HepG2 (cell line): Measurements from ENCODE around the gene CAMK2D. TPM values are rescaled to one million over a fixed set of nuclear protein-coding genes. Genes with fewer than 3 reads are reported as not detected.

Experiments
- ARID3A ChIP-seq: IDR thresholded peaks from 2 replicates; pipeline ENCODE4 v1.6.1; 2012; ENCODE audit warnings: low read depth, low read length, improper control_type of control experiment
- DR1 ChIP-seq: sonication (generic); formaldehyde crosslinking; IDR thresholded peaks from 2 replicates; pipeline ENCODE4 v1.8.0; 2021; ENCODE audit warnings: mild to moderate bottlenecking, missing genetic modification reagents, inconsistent platforms
- E2F2 ChIP-seq: sonication (generic); formaldehyde crosslinking; IDR thresholded peaks from 2 replicates; pipeline ENCODE4 v1.4.0; 2020; ENCODE audit warnings: missing genetic modification reagents, borderline replicate concordance
- GATAD2A ChIP-seq: IDR thresholded peaks from 2 replicates; pipeline ENCODE4 v1.6.1; 2016
- IKZF4 ChIP-seq: sonication (generic); formaldehyde crosslinking; IDR thresholded peaks from 2 replicates; pipeline ENCODE4 v1.5.1; 2020; ENCODE audit warnings: borderline replicate concordance, mild to moderate bottlenecking, low read depth, missing genetic modification reagents; ENCODE audit errors: not compliant biosample characterization
- MAFG ChIP-seq: sonication (generic); formaldehyde crosslinking; IDR thresholded peaks from 2 replicates; pipeline ENCODE4 v1.5.1; 2020; ENCODE audit warnings: mild to moderate bottlenecking, missing genetic modification reagents
- MTERF4 ChIP-seq: sonication (generic); formaldehyde crosslinking; IDR thresholded peaks from 2 replicates; pipeline ENCODE4 v1.8.0; 2023; ENCODE audit warnings: mild to moderate bottlenecking, missing genetic modification reagents
- MYNN ChIP-seq: sonication (generic); formaldehyde crosslinking; IDR thresholded peaks from 2 replicates; pipeline ENCODE4 v1.4.0; 2020; ENCODE audit warnings: mild to moderate bottlenecking, low read depth, missing genetic modification reagents
- NCOA2 ChIP-seq: sonication (generic); formaldehyde crosslinking; IDR thresholded peaks from 2 replicates; pipeline ENCODE4 v1.8.0; 2022; ENCODE audit warnings: inconsistent platforms
- POGZ ChIP-seq: sonication (generic); formaldehyde crosslinking; IDR thresholded peaks from 2 replicates; pipeline ENCODE4 v1.4.0; 2020; ENCODE audit warnings: mild to moderate bottlenecking, missing genetic modification reagents
- PPARG ChIP-seq: conservative IDR thresholded peaks from 2 replicates; pipeline ENCODE4 v1.6.1; 2016; ENCODE audit warnings: missing biosample characterization, missing genetic modification reagents
- RFX1 ChIP-seq: fragments of 450-650 bp; IDR thresholded peaks from 2 replicates; pipeline ENCODE4 v1.6.1; 2017
- RNF2 ChIP-seq: fragments of 450-650 bp; conservative IDR thresholded peaks from 2 replicates; pipeline ENCODE4 v1.6.1; 2016; ENCODE audit warnings: low read depth
- SKI ChIP-seq: fragments of 450-650 bp; IDR thresholded peaks from one replicate; pipeline ENCODE4 v1.6.1; 2018; ENCODE audit warnings: mild to moderate bottlenecking; ENCODE audit not compliant: partially characterized antibody
- SOX5 ChIP-seq: IDR thresholded peaks from 2 replicates; pipeline ENCODE4 v1.6.1; 2016; ENCODE audit warnings: borderline replicate concordance
- THAP8 ChIP-seq: sonication (generic); formaldehyde crosslinking; IDR thresholded peaks from 2 replicates; pipeline ENCODE4 v1.5.1; 2020; ENCODE audit warnings: missing genetic modification reagents, mild to moderate bottlenecking, borderline replicate concordance
- THRA ChIP-seq: sonication (generic); formaldehyde crosslinking; IDR thresholded peaks from 2 replicates; pipeline ENCODE4 v1.4.0; 2020; ENCODE audit warnings: missing genetic modification reagents, borderline replicate concordance
- ZBTB20 ChIP-seq: sonication (generic); formaldehyde crosslinking; IDR thresholded peaks from 2 replicates; pipeline ENCODE4 v1.8.1; 2023; ENCODE audit warnings: missing genetic modification reagents, low read depth, mild to moderate bottlenecking, borderline replicate concordance
- ZBTB25 ChIP-seq: IDR thresholded peaks from 2 replicates; pipeline ENCODE4 v1.6.1; 2018; ENCODE audit warnings: missing genetic modification reagents
- ZIK1 ChIP-seq: sonication (generic); formaldehyde crosslinking; IDR thresholded peaks from 2 replicates; pipeline ENCODE4 v1.5.0; 2020; ENCODE audit warnings: mild to moderate bottlenecking, low read depth, missing genetic modification reagents, borderline replicate concordance
- ZNF382 ChIP-seq: sonication (generic); formaldehyde crosslinking; IDR thresholded peaks from 2 replicates; pipeline ENCODE4 v1.5.0; 2020; ENCODE audit warnings: missing genetic modification reagents, mild to moderate bottlenecking, borderline replicate concordance
- ZNF451 ChIP-seq: sonication (generic); formaldehyde crosslinking; IDR thresholded peaks from 2 replicates; pipeline ENCODE4 v1.5.0; 2020; ENCODE audit warnings: mild to moderate bottlenecking, missing genetic modification reagents
- ZNF460 ChIP-seq: sonication (generic); formaldehyde crosslinking; IDR thresholded peaks from 2 replicates; pipeline ENCODE4 v1.5.1; 2020; ENCODE audit warnings: missing genetic modification reagents, mild to moderate bottlenecking, borderline replicate concordance
- ZNF496 ChIP-seq: sonication (generic); formaldehyde crosslinking; IDR thresholded peaks from 2 replicates; pipeline ENCODE4 v1.8.1; 2023; ENCODE audit warnings: mild to moderate bottlenecking, moderate library complexity, missing genetic modification reagents; ENCODE audit not compliant: insufficient replicate concordance
- ZNF879 ChIP-seq: sonication (generic); formaldehyde crosslinking; IDR thresholded peaks from 2 replicates; pipeline ENCODE4 v1.8.1; 2023; ENCODE audit warnings: missing genetic modification reagents
- polyA plus RNA-seq, 8 experiments: library from polyadenylated mRNA; depleted of rRNA in 3 of 8; stranded (reverse) in 7 of 8; unstranded in 1 of 8; fragments of >200 nt; fragmentation: Illumina TruSeq in 4 of 8; extraction: Trizol in 4 of 8; gene quantifications; 2 replicates each; pipeline versions ENCODE4 v1.2.1 to v1.2.3, GENCODE V29; 2011 to 2016; ENCODE audit warnings: low read depth in 4 of 8, missing spikeins in 1 of 8, mixed read lengths in 1 of 8; ENCODE audit not compliant: insufficient read depth in 1 of 8
- total RNA-seq, 5 experiments: library from RNA; depleted of rRNA; stranded (reverse); fragments of >200 nt; fragmentation: Illumina TruSeq; extraction: Trizol; gene quantifications; 2 replicates each; pipeline ENCODE4 v1.2.3, GENCODE V29; 2016; ENCODE audit warnings: low read depth in 1 of 5

The CAMK2D gene
- total and polyA plus RNA-seq, 2 of the 13 experiments (the other 11 are each of a cell fraction or from before 2014, with no cell fraction given), result 18.0 to 65.4 TPM

- TF ChIP-seq MTERF4 (no peak), POGZ (peak; percentile 60), RFX1 (no peak), MAFG (CRISPR knock-in tag) (no peak), ZBTB20 (no peak), ZBTB25 (CRISPR knock-in tag) (0 out of 2 replicates have a peak, but pooled peaks have one; percentile 23), THAP8 (CRISPR knock-in tag) (no peak), ZNF382 (CRISPR knock-in tag) (no peak), GATAD2A (peak; percentile 52; the same call in 1 of the 2 replicates), ZNF496 (CRISPR knock-in tag) (no peak), RNF2 (no peak), ZIK1 (CRISPR knock-in tag) (no peak), MYNN (CRISPR knock-in tag) (no peak), THRA (CRISPR knock-in tag) (no peak), ZNF451 (CRISPR knock-in tag) (no peak), E2F2 (CRISPR knock-in tag) (no peak), ZNF460 (CRISPR knock-in tag) (no peak), SOX5 (CRISPR knock-in tag) (0 out of 2 replicates have a peak, but pooled peaks have one; percentile 16), IKZF4 (no peak), ARID3A (0 out of 2 replicates have a peak, but pooled peaks have one; percentile 27), DR1 (no peak), NCOA2 (CRISPR knock-in tag) (0 out of 2 replicates have a peak, but pooled peaks have one; percentile 21), PPARG (CRISPR knock-in tag) (no peak), SKI (no peak), ZNF879 (CRISPR knock-in tag) (no peak)
These were observed 102.4 kb downstream of the CAMK2D start (continued) for GRCh38 chr4:113659127-113659526.
